Gastrocnemius medialis (tissue), 4 donors: ENCODE data around the gene PLA2G15. TPM values are rescaled to one million over a fixed set of nuclear protein-coding genes. Genes with fewer than 3 reads are reported as not detected.

Experiments
- ATAC-seq, 2 donors: fragments of 150-250 bp; one replicate each; pipeline ENCODE4 v1.9.1; 2016
- DNase-seq, 2 donors: peaks; one replicate each; pipeline ENCODE4 v3.0.0-alpha.2; 2019
- H3K27ac ChIP-seq, 4 donors: fragments of 200-600 bp; sonication (generic); 1 replicate in 1 of 4; 2 replicates in 3 of 4; pipeline ENCODE4 v1.5.1; 2016 to 2018; ENCODE audit warnings: mild to moderate bottlenecking in 2 of 4, moderate library complexity in 1 of 4
- H3K27me3 ChIP-seq, 3 donors: fragments of 200-600 bp; sonication (generic) in 2 of 3; 1 replicate in 1 of 3; 2 replicates in 2 of 3; pipeline versions ENCODE4 v1.5.1 to v1.6.0; 2016 to 2019; ENCODE audit warnings: mild to moderate bottlenecking in 1 of 3, moderate library complexity in 1 of 3
- H3K36me3 ChIP-seq, 2 donors: fragments of 200-600 bp; sonication (generic) in 1 of 2; one replicate each; pipeline ENCODE4 v1.5.1; 2017 to 2018
- H3K4me1 ChIP-seq, 2 donors: fragments of 200-600 bp; sonication (generic) in 1 of 2; one replicate each; pipeline ENCODE4 v1.5.1; 2016 to 2017; ENCODE audit warnings: mild to moderate bottlenecking in 2 of 2
- H3K4me3 ChIP-seq, 4 donors: fragments of 200-600 bp; sonication (generic) in 3 of 4; 1 replicate in 1 of 4; 2 replicates in 3 of 4; pipeline ENCODE4 v1.5.1; 2016 to 2019; ENCODE audit warnings: mild to moderate bottlenecking in 2 of 4
- H3K9me3 ChIP-seq, 3 donors: fragments of 200-600 bp; sonication (generic) in 2 of 3; 1 replicate in 1 of 3; 2 replicates in 2 of 3; pipeline ENCODE4 v1.5.1; 2016 to 2019
- CTCF ChIP-seq, 5 experiments: fragments of 450-650 bp in 3 of 5; fragments of 200-600 bp in 2 of 5; sonication (generic) in 2 of 5; IDR thresholded peaks in 4 of 5; conservative IDR thresholded peaks in 1 of 5; 1 replicate in 4 of 5; 2 replicates in 1 of 5; pipeline ENCODE4 v1.5.1; 2016 to 2019; ENCODE audit warnings: antibody characterized with exemption in 5 of 5, mild to moderate bottlenecking in 3 of 5, moderate library complexity in 3 of 5
- POLR2A ChIP-seq, 2 donors: fragments of 450-650 bp; IDR thresholded peaks; one replicate each; pipeline ENCODE4 v1.6.1; 2017; ENCODE audit warnings: antibody characterized with exemption in 2 of 2, mild to moderate bottlenecking in 2 of 2, moderate library complexity in 2 of 2
- in situ Hi-C, 4 donors: fragments of 200-750 bp; cut with MboI; loops; one replicate each; pipeline versions ENCODE4 v1.15.0 to v1.8.0; 2017; ENCODE audit warnings: low sequenced_read_pairs in 4 of 4
- intact Hi-C: fragments of 100-400 bp; cut with DNase I; formaldehyde crosslinking; loops from one replicate; pipeline ENCODE4 v1.15.1; 2023; ENCODE audit warnings: low total_unique reads
- total RNA-seq, 4 donors: library from RNA; depleted of rRNA; stranded (reverse); fragments of >200 nt; gene quantifications; one replicate each; pipeline versions ENCODE4 v1.1.0 to v1.2.3, GENCODE V29; 2016

PLA2G15 gene
- total RNA-seq, 4 donors from 2014 or later: 67.8 to 91.3 (median 84.8) TPM

DNA sequence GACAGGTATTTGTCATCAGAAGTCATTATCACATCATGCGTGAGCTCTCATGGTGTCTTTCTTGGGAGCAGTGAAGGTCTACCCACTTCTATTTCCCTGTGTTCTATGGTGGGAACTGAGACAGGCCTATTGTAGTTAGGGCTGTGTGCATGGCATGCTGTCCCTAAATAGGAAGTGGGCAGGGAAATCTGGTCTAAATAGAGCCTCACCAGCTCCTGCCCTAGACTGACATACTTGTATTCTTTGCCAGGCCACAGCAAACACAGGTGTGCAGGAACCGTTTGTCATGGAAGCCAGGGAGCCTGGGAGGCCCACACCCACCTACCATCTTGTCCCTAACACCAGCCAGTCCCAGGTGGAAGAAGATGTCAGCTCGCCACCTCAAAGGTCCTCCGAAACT is 29.3 kb downstream of the PLA2G15 start:
- intact Hi-C loops (no loop called here), in situ Hi-C loops (no loop called here)
- DNase-seq (peak; percentile 43 to 54), ATAC-seq (peak; percentile 22 to 23)
- TF ChIP-seq POLR2A (IDR thresholded peaks at IDR 0.05): peak; percentile 35 to 38
- TF ChIP-seq CTCF (IDR thresholded peaks at IDR 0.05 in 4 of 5, conservative IDR thresholded peaks at IDR 0.05 in 1 of 5): no peak
- Histone ChIP-seq H3K36me3 (peaks cover 0 to 43% of the 10 kb centered on the region in 2 donors), H3K27me3 (no peaks in the 10 kb centered on the region), H3K9me3 (no peaks in the 10 kb centered on the region), H3K27ac (peak overlapping the region; percentile 95 to 100 (median 99)), H3K4me1 (peaks cover 71 to 89% of the 10 kb centered on the region in 2 donors), H3K4me3 (peak overlapping the region in 2 of 4 donors; percentile 15 to 24)

DNA sequence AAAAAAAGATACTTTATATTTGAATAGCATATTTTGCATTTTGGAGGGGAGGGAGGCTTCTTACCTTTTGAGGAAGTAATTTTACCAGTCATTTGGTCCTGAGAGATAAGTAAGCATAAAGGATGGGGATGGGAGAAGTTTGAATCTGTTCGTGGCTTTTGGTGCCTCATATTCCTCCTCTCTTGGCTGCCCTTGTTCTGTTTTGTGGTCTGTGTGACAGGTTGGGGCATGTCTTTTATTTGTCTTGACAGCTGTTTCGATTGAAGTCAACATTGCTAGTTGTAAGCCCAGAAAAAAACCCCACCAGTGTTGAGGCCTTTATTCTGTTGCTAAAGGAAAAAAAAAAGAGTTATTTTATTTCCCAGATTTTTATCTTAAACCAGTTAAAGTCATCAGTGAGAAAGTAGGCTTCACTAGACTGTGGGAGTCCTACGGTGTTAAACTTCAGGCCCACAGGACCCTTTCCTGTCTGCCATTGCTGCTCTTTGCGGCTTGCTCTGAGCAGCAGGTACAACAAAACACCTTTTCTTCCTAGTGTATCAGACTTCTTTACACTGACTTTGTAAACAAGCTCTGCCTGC is 30.5 kb downstream of the PLA2G15 start:
- Histone ChIP-seq H3K4me1 (peaks cover 71 to 91% of the 10 kb centered on the region in 2 donors), H3K9me3 (no peaks in the 10 kb centered on the region), H3K27ac (peak overlapping the region; percentile 95 to 100 (median 99)), H3K4me3 (peak overlapping the region in 3 of 4 donors; percentile 11 to 31 (median 24)), H3K27me3 (no peaks in the 10 kb centered on the region), H3K36me3 (peaks cover 0 to 41% of the 10 kb centered on the region in 2 donors)
- in situ Hi-C loops: no loop called here
- ATAC-seq (peak; percentile 23 to 59), DNase-seq (no peak)
- TF ChIP-seq CTCF (IDR thresholded peaks at IDR 0.05 in 4 of 5, conservative IDR thresholded peaks at IDR 0.05 in 1 of 5) (no peak), POLR2A (IDR thresholded peaks at IDR 0.05) (peak in 1 of 2 donors; percentile 67)
- intact Hi-C loops: no loop called here

DNA sequence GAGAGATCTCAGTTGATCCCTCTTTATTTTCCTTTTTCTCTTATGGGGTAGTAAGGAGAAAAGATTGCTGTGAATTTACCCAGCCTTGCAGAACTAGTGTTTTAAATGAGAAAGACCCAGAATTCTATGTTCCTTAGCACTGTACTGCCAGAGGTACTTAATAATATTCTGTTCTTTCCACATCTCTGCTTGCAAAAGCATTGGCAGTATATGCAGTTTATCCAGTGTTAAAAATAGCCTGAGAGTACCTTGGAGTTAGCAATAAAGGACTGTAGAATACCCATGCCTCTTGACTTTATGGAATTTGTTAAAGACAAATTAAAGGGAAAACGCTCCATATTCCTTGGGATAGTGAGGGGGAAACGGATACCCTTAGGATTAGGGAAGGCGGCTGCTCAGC is 31.1 kb downstream of the PLA2G15 start:
- in situ Hi-C loops (no loop called here), intact Hi-C loops (no loop called here)
- Histone ChIP-seq H3K4me1 (peaks cover 71 to 91% of the 10 kb centered on the region in 2 donors), H3K36me3 (peaks cover 0 to 41% of the 10 kb centered on the region in 2 donors), H3K4me3 (peak overlapping the region; percentile 11 to 31 (median 20)), H3K27ac (peak overlapping the region; percentile 95 to 100 (median 99)), H3K9me3 (no peaks in the 10 kb centered on the region), H3K27me3 (no peaks in the 10 kb centered on the region)
- ATAC-seq (peak; percentile 79 to 87), DNase-seq (no peak)
- TF ChIP-seq POLR2A (IDR thresholded peaks at IDR 0.05): peak in 1 of 2 donors; percentile 44
- TF ChIP-seq CTCF (IDR thresholded peaks at IDR 0.05 in 4 of 5, conservative IDR thresholded peaks at IDR 0.05 in 1 of 5): no peak

- Histone ChIP-seq H3K36me3 (peaks cover 0 to 22% of the 10 kb centered on the region in 2 donors), H3K4me1 (peaks cover 79 to 88% of the 10 kb centered on the region in 2 donors)
- intact Hi-C loops: no loop called here
These were observed 34.8 kb downstream of the PLA2G15 start for GRCh38 chr16:68279726-68280558.

More at GRCh38 chr16:68279726-68280558, 34.8 kb downstream of the PLA2G15 start:
- no peak for TF ChIP-seq POLR2A (IDR thresholded peaks at IDR 0.05)
- TF ChIP-seq CTCF (IDR thresholded peaks at IDR 0.05 in 4 of 5, conservative IDR thresholded peaks at IDR 0.05 in 1 of 5): no peak
- in situ Hi-C loops: no loop called here
- DNase-seq (no peak), ATAC-seq (peak in 1 of 2 donors; percentile 13)
- no peaks in the 10 kb centered on the region for H3K9me3 ChIP-seq
- H3K4me3 ChIP-seq: no peak overlapping the region
- no peaks in the 10 kb centered on the region for H3K27me3 ChIP-seq
- H3K27ac ChIP-seq: peak overlapping the region; percentile 86 to 99 (median 95)
